Hindlimb muscle (tissue), 1 donor: ENCODE results near the gene HES7. TPM values are rescaled to one million over a fixed set of nuclear protein-coding genes. Genes with fewer than 3 reads are reported as not detected.
"Not testable (repeated sequence)": the region's sequence is repeated elsewhere in the genome, so short reads cannot be mapped to it uniquely, and the experiment has no call there.

Source experiments
- DNase-seq: peaks from one replicate; pipeline ENCODE4 v3.0.0-alpha.2; 2013
- polyA plus RNA-seq: library from polyadenylated mRNA; unstranded; fragments of 120-200 nt; gene quantifications from one replicate; pipeline ENCODE4 v1.2.1, GENCODE V29; 2013; ENCODE audit not compliant: insufficient read length

HES7 gene
- polyA plus RNA-seq, 1 donor: 0.21 TPM

DNA sequence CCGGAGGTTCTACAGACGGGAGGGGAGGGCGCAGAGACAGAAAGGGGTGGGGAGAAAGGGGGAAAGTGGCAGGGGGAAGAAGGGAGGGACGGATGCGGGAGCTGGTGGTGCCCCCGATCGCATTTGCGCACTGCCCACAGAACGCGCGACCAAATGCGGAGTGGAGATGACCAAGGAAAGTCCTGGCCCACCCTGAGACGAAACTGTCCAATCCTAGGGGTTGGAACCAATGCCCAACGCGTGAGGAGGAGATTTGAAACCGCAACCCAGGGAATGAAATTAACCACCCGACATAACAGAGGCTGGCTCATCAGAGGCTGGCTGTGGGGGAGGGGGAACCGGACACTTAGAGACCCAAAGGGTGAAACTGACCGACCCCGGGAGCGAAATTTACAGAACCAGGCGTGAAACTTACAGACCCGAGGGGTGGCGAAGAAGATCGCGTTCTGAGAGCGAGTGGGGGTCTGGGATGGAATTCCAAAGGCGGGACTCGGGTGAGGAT lies 1.4 kb downstream of the HES7 start:
- DNase-seq: no peak

DNA sequence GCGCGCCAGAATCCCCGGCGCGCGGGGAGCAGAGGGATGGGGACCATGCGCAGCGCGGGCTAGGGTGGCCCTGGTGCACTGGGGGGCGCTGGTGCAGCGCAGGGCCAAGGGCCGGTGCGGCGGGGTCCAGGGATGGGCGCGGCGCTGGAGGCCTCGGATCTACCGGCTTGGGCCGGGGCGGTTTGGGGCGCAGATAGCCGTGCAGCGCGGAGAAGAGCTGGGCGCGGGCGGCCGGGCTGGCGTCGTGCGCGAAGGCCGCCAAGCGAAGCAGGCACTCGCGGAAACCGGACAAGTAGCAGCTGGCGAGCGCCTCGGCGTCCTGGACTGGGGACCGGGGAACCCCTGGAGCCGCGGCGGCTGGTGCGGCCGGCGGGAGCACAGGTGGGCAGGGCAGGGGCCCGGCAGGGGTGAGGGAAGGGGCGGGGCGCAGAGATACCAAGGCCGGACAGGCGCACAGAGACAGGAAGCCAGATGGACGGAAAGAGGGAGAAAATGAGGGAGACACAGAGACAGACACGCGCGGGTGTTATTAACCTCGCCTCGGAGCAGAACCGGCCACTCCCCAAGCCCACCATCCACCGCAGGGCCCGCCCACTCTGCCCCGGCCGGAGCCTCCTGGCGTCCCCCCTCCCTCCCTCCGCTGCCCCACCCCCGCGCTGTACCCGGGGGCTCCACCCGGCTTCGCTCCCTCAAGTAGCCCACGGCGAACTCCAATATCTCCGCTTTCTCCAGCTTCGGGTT lies 2.1 kb downstream of the HES7 start:
- DNase-seq: no peak

DNA sequence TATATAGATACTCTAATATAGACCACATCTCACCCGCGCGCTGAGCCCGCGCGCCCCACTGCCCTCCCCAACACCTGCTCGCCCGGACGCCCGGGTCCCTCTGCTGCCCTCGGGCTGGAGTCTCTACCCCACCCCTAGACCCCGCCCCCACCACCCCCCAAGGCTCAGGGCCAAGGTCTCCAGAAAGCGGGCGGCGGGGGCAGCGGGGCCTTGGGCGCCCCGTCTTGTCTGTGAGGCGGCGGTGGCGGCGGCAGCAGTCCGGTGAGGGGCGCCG lies 2.6 kb downstream of the HES7 start:
- no peak for DNase-seq

DNA sequence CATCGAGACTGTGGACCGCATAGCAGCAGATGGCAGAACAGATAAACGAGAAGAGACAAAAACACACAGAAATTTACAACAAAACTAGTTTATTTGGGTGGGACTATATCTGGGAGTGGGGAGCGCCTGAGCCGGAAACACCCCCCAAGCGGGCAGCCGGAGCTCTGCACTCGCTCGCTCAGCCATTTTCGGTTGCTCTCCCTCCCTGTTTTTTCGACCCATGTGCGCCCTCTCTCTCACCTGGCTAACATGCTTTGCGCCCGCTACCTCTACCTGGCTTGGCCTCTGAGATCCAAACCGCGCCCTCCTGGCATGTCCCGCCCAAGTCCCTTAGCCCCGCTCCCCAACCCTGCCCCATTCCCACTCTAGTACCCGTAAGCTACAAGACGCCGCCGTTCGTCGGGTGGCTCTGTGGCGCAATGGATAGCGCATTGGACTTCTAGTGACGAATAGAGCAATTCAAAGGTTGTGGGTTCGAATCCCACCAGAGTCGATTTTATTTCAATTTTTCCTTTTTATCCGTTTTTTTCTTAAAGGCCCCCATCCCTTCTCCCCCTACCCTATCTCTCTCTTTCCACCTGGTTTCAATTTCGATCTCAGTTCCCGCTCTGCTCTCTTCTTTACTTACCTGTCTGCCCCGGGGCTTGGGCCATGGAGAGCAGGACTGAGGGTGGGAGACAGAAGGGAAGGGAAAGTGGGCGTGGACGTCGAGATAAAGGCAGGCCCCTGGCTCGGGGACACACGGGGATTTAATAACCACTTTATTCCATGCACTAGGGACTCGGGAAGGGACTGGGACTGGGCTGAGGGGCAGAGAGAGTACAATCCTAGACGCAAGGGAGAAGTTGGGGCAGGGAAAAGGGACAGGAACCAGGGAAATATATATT lies 3.1 kb downstream of the HES7 start:
- no peak for DNase-seq

DNA sequence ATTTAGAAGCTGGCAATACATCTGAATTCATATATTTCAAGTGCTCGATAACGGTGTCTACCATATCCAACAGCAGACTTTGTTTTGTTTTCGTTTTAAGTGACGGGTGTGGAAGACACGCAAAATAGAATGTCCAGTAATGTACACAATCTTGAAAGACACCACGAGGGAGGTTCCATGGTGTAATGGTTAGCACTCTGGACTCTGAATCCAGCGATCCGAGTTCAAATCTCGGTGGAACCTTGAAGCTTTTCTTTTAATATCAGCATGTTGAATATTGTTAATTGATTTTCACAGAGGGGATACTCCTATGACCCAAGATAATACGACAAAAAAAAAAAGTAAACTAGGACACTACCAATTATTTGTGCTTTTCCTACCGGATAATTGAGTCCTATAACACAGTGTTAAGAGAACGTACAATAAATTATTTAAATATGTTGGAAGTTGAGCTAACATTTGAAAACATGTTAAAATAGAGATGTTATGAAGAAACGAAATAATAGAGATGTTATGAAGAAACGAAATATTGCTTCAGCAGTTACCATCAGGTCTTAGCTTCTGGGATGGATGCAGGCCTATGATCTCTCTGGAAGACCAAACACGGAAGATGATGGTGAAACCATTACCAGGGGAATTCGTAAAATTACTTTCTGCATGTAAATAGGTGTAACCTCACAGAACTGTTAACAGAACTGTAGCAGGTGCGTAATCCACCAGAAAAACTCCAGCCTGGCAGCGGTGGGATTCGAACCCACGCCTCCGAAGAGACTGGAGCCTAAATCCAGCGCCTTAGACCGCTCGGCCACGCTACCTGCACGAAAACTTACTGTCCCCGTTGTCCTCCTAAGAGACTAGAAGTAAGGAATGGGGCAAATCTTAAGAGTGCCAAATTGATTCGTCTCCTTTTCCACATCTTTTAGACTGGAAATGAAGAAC lies 4.1 kb downstream of the HES7 start:
- DNase-seq: peak; percentile 90

DNA sequence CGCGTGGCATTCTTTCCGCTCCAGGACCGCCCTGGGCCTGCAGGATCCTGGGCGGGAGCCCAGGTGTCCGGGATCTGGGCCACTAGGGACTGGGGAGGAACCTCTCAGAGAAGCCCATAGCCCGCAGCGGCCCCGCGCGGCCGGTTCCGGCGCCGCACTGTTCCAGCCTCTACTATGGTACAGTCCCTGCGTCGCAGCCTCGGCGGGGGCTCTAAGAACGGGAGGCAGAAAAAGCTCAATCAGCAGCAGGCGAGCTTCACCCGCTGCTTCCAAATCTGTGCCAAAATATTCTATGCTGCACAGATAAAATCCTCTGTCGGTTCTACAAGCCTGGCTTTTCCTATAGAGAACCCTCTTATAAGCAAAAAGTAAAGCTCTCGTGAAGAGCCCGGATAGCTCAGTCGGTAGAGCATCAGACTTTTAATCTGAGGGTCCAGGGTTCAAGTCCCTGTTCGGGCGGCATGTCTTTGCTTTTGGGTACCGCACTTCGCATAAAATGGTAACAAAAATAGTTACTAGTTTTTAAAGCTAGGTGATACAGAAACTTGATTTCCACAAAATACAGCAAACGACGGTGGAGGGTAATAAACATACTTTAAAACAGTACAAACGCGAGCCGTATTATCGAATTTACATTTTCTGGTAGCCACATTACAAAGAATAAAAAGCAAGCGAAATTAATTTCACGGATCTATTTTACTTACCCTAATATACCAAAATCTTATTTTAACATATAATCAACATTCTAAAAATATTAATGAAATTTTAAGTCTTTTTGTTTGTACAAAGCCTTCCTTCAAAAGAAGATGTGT lies 4.9 kb downstream of the HES7 start:
- DNase-seq: peak; percentile 84

DNA sequence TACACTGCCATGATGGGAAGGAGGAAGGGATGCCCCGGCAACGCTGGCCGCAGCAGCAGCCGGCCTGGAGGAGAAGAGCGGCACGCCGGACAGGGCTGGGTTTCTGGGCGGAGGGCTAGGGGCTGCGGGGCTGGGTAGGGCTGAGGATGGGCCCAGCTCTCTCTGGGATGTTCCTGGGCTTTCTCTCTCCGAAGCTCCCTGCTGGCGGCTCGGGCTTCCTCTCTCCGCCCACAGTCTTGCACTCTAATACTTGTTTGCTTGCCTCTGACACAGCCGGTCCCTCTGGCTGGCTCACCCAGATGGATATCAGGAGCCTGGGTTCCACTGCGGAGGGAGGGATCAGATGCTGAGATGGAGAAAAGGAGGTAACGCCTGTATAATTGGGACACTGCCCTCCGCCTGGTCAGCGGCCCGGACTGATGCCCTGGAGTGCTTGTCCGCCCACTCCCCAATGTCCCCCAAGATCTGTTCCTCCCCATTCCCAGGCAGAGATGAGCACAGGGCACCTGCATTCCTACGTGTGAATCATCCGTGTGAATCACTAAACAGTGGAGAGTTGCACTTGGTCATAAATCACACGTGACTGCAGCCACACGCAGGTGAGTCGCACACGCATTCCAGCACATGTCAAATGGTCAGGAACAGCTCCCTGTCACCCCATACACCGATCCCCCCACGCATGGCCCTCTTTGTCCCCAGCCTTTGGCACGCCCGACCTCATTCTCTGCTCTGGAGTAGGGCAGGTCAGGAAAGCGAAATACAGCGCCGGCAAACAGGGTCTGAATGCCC lies 5.7 kb downstream of the HES7 start, which contains the start of gene ALOXE3:
ALOXE3 (minus strand) TSS at position 535 of the 789 bp plus-strand sequence; CDS start at position 11, 524 bp downstream.
- DNase-seq: no peak

DNA sequence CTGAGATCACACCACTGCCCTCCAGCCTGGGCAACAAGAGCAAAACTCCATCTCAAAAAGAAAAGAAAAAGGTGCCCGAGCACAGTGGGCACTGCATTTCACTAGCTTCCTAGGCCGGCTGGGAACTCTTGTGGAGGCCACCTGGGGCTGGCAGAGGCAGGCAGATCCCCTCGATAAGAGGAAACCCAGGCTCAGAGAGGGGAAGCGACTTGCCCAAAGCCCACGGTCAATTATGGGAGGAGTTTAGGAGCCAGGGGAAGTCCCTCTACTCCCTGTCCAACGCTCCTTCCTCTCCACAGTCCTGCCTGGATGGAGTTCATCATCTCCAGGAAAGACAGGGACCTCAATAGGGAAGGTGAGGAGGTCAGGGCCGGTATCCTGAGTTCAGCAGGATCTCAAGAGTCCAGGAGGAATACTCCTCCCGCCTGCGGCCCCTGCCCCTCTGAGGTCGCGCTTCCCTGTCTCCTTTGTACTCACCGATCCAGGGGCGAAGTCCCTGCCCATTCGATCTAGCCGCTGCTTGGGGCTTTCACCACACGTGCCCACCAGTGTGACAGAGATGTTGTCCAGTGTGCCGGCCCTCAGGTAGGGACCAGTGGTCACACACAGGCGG lies 6.4 kb downstream of the HES7 start:
- DNase-seq: no peak

DNA sequence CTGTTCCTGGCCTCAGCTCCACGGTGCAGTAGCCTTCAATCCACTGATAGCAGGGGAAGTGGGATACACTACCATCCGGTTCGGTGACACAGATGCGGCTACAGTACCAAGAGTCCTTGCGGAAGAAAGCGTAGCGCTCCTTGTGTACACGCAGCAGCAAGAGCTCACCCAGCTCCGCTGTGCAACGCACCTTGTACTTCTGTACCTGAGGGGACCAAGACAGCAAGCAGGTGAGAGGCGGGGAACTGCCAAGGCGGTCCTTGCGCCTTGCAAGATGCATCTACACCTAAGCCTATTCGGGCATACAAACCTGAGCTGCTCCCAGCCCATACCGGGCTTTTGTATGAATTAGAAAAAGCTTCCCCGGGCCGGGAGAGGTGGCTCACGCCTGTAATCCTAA lies 7.1 kb downstream of the HES7 start:
- DNase-seq: no peak

DNA sequence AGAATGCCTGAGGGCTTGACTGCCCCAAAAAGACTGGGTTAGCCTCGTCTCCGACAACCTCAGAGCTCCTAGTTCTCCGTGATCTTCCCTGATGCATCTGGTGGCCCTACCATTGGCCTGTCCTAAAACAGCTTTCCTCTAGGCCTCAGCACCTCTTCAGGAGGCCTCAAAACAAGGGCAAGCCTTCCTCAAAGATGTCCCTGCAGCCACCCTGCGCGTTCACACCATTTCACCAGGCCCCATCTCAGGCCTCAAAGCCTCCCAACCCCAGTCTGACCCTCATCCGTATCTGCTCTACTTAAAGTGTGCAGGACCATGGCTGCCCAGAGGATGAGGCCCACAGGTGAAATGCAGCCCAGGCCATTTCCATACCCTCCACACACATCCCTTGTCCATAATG lies 13.0 kb downstream of the HES7 start:
- DNase-seq: no peak

DNA sequence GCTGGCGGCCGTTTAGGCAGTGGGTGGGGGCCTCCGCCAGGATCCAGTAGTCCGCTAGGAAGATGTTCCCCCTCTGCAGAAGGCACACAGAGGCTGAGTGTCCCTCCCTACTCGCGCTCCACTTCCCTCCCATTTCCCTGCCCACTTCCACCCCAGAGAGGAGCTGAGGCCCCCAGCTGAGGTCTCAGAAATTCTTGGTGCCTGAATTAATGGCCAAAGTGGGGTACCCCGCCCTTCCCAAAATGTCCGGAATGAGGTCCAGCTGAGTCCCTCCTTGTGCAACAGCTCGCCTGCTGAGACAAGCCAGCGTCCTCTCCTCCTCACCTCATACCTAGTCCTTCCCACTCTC lies 13.5 kb downstream of the HES7 start:
- DNase-seq: no peak

DNA sequence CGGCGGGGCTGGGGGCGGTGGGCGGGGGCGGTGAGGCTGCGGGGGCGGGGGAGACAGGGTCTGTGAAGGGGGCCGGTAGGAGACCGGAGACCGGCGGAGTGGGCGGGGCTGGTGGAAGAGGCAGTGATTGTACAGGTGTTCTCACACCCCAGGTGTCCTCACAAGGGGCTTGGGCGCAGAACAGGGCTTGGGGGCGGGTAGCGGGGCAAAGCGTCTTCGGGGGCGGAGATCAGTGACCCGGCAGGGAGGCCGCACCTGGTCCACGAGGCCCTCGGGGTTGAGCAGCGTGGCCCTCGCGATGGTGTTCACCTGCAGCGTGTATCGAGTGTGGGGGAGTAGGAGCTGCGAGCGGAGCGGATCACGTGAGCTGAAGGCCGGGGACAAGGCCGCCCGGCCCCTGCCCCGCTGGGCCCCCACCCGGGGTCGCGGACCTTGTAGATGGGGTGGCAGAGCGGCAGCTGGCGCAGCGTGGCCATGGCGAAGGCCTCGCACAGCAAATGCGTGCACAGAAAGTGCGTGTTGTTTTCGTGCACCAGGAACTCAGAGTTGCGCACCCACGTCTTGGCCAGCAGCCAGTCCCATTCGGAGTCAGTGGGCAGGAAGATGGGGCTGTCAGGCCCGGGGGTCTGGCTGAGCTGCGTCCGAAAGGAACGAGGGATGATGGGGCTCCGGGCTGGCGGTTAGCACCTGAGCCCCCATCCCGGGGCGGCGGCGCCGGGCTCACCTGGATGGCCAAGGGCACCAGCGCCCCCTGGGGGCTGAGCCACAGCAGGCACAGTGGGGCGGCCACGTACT lies 14.0 kb downstream of the HES7 start:
- peak; percentile 20 for DNase-seq

DNA sequence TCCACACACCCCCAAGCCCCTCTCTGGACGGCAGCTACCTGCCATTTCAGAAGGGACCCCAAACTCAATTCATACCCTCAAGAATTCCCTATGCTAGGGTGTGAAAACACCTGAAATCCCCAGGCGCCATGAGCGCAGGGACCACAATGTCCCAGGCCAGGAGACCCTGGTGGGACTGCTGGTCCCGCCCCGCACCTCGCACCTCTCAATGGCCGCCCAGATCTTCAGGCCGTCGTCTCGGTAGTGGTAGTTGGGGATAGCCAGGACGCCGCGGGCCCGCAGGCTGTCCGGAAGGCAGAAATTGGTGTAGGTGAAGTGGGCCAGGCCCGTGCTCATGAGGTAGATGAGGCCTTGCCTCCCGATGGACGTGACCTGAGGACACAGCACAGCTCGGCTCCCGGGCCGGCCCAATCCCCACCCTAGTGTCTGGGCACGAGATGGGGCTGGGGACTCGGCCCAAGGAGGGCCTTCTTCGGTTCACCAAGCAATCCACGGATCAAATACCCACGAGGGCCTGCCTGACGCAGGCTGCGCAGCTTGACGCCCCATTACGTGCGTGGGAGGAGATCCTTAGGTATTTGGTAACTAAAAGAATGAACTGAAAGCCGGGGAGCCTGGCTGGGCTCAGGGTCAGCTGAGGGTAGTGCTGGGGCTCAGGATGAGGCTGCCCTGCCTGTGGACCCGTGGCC lies 14.8 kb downstream of the HES7 start:
- no peak for DNase-seq

DNA sequence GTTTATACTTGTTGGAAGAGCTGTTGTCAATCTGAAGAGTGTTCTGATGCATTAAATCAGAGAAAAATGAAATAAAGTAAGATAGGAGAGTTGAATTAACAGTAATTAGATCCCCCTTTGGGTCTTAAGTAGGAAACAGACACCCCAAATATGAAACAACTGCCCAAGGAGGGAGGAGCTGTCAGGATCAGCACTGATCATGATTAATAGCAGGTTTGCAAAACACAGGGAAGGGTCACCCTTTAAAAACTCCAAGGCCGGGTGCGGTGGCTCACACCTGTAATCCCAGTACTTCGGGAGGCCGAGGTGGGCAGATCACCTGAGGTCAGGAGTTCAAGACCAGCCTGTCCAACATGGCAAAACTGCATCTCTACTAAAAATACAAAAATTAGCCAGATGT lies 16.9 kb downstream of the HES7 start:
- DNase-seq: not testable (repeated sequence)

DNA sequence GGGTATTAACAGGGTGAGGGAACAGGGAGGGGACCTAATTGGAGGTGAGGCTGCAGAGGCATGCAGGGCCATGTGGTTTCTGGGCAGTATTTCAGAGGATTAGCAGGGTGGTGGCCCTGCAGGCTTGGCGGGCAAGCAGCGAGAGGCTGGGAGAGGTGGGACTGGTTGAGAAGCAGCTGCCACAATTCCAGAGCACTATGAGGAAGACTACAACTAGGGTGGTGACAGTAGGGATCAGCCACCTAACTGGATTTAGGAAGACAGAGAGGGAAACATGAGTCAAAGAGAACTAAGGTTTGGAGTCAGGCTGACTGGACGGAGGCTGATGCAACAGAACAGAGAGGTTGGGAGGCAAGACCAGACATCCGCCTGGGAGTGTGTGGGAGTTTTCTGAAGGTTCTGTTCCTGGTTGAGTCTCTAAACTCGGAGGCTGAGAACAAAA lies 17.9 kb downstream of the HES7 start:
- DNase-seq: no peak

DNA sequence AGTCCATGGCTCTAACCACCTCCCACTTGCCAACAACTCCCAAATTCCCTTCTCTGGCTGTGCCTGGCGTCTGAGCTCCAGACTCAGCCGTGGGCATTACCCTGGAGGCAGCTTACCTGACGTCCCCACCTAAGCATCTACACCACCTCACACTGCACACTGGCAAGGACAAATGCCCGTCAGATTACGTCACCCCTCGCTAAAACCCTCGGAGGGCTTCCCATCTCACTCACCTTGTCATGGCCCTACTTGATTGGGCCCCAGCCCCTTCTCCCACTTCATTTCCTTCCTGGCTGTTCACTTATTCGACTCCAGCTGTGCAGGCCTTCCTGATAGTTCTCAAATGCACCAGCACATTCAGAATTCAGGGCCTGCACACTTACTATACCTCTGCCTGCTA lies 19.0 kb downstream of the HES7 start:
- DNase-seq: no peak

DNA sequence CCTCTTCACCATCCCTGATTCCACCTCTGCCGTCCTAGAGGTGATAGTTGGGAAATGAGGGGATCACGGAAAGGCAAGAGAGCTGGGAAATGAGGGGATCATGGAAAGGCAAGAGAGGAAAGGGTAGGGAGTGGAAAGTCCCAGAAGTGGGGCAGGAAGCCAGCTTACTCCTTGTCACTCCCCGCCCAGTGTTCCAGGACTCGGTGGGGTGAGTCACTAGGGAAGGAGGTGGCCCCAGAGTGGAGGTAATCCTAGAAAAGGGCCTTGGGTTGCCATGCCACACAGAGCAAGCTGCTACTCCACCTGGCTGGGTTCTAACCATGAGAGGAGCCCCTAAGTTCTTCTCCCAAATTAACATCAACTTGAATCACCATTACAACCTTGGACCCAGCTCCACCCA lies 20.4 kb downstream of the HES7 start:
- DNase-seq: no peak

DNA sequence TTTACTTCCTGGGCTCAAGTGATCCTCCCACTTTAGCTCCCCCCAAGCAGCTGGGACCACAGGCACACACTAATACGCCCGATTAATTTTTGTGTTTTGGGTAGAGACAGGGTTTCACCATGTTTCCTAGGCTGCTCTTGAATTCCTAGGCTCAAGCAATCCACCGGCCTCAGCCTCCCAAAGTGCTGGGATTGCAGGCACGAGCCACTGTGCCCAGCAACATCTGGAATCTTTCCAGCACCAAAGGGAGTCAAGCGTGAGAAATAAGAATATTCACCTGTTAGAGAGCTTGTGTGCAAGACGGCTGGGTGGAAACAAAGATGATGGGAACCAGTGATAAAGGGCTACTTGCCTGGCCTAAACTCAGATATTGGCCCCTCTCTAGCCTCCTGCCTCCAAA lies 22.2 kb downstream of the HES7 start:
- DNase-seq: no peak

DNA sequence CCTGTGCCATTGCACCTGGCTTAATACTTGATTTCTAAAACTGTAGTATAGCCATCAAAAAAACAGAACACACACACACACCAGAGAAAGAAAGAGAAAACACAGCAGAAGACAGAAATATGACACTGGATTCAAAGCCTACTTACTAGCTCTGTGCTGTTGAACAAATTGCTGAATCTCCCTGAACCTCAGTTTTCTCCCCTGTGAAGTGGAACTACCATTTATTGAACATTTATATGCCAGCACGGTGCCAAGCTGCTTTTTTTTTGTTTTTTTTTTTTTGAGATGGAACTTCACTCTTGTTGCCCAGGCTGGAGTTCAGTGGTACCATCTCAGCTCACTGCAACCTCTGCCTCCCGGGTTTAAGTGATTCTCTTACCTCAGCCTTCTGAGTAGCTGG lies 23.1 kb downstream of the HES7 start:
- DNase-seq: no peak
